HEK293T (cell line): ENCODE data around the gene SFI1.

Experiments
- CTCF ChIA-PET: fragments of 350-600 bp; formaldehyde crosslinking; extraction: SDS; loops from one replicate; lab custom pipeline; 2021; ENCODE audit warnings: antibody characterized with exemption, inconsistent platforms; lab: Yijun Ruan, JAX
- POLR2A ChIA-PET: fragments of 350-600 bp; formaldehyde crosslinking; extraction: SDS; loops from one replicate; lab custom pipeline; 2020; ENCODE audit warnings: antibody characterized with exemption, inconsistent platforms; lab: Yijun Ruan, JAX
- DNase-seq: peaks from one replicate; pipeline ENCODE4 v3.0.0; 2012; ENCODE audit warnings: mixed read lengths; ENCODE audit errors: extremely low spot score
- ARNT ChIP-seq: fragments of 450-650 bp; IDR thresholded peaks from 2 replicates; pipeline ENCODE4 v1.6.1; 2017; ENCODE audit warnings: mild to moderate bottlenecking
- BHLHE40 ChIP-seq: fragments of 450-650 bp; IDR thresholded peaks from 2 replicates; pipeline ENCODE4 v1.6.1; 2016; ENCODE audit warnings: mild to moderate bottlenecking, moderate library complexity, borderline replicate concordance
- CTBP1 ChIP-seq: fragments of 450-650 bp; IDR thresholded peaks from 2 replicates; pipeline ENCODE4 v1.6.1; 2016; ENCODE audit warnings: borderline replicate concordance
- ELF4 ChIP-seq: fragments of 450-650 bp; IDR thresholded peaks from 2 replicates; pipeline ENCODE4 v1.6.1; 2017; ENCODE audit warnings: antibody characterized with exemption
- FOXA1 ChIP-seq: fragments of 450-650 bp; IDR thresholded peaks from 2 replicates; pipeline ENCODE4 v1.6.1; 2016; ENCODE audit warnings: mild to moderate bottlenecking
- FOXK2 ChIP-seq: fragments of 450-650 bp; IDR thresholded peaks from 2 replicates; pipeline ENCODE4 v1.6.1; 2016; ENCODE audit warnings: mild to moderate bottlenecking
- FOXM1 ChIP-seq: fragments of 450-650 bp; IDR thresholded peaks from 2 replicates; pipeline ENCODE4 v1.6.1; 2017; ENCODE audit warnings: mild to moderate bottlenecking, borderline replicate concordance
- HDGF ChIP-seq: fragments of 450-650 bp; IDR thresholded peaks from 2 replicates; pipeline ENCODE4 v1.6.1; 2017; ENCODE audit warnings: antibody characterized with exemption, borderline replicate concordance
- L3MBTL2 ChIP-seq: fragments of 450-650 bp; conservative IDR thresholded peaks from 2 replicates; pipeline ENCODE4 v1.6.1; 2016; ENCODE audit warnings: mild to moderate bottlenecking
- LEF1 ChIP-seq: fragments of 450-650 bp; IDR thresholded peaks from 2 replicates; pipeline ENCODE4 v1.6.1; 2017; ENCODE audit warnings: mild to moderate bottlenecking, borderline replicate concordance
- NFRKB ChIP-seq: fragments of 450-650 bp; IDR thresholded peaks from 2 replicates; pipeline ENCODE4 v1.6.1; 2016; ENCODE audit warnings: mild to moderate bottlenecking, moderate library complexity
- PKNOX1 ChIP-seq: fragments of 450-650 bp; IDR thresholded peaks from 2 replicates; pipeline ENCODE4 v1.6.1; 2016
- SP1 ChIP-seq: fragments of 450-650 bp; IDR thresholded peaks from 2 replicates; pipeline ENCODE4 v1.6.1; 2017
- SUZ12 ChIP-seq: fragments of 450-650 bp; IDR thresholded peaks from 2 replicates; pipeline ENCODE4 v1.6.1; 2016; ENCODE audit warnings: mild to moderate bottlenecking
- TARDBP ChIP-seq: fragments of 450-650 bp; IDR thresholded peaks from 2 replicates; pipeline ENCODE4 v1.6.1; 2016
- ZNF384 ChIP-seq: fragments of 450-650 bp; IDR thresholded peaks from 2 replicates; pipeline ENCODE4 v1.6.1; 2016

SFI1 gene

GRCh38 chr22:31646186-31647019 lies 150.1 kb downstream of the SFI1 start:
- CTCF ChIA-PET = interaction anchor here (0.7 to 1.4 kb wide), 2 partner anchors 10 to 12 kb away, joined by 3 to 4 read pairs; no protein-coding TSS in a partner anchor
- peak; percentile 17 for DNase-seq
- POLR2A ChIA-PET = interaction anchor here (3.3 kb wide), 1 partner anchor 15 kb away, joined by 16 read pairs; the partner anchor contains the start of gene PISD
- no peak for TF ChIP-seq ARNT
- no peak for TF ChIP-seq FOXM1
- no peak for TF ChIP-seq FOXA1
- no peak for TF ChIP-seq NFRKB
- no peak for TF ChIP-seq BHLHE40
- TF ChIP-seq ZNF384 = no peak

DNA sequence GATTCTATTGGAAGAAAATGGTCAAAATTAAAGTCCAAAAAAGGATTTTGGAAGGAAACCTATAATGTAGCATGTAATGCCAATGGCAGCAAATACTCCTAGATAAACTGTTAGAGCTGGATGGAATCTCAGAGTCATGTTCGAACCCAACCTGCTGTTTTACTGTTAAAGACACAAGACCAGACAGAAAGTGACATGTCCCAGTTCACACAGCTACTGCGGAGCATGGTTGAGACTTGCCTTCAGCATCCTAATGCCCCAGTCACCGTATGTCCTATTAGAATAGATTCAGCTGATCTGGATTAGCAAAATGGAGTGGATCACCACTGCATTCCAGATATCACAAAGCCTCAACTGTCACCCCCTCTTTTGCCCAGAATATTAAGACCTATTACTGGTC lies 150.7 kb downstream of the SFI1 start:
- POLR2A ChIA-PET = interaction anchor here (3.3 kb wide), 1 partner anchor 15 kb away, joined by 16 read pairs; the partner anchor contains the start of gene PISD
- TF ChIP-seq ZNF384 (no peak), ARNT (no peak), SP1 (no peak), FOXA1 (no peak), FOXK2 (no peak), CTBP1 (no peak), HDGF (no peak), BHLHE40 (no peak), ELF4 (no peak), L3MBTL2 (no peak), LEF1 (no peak), FOXM1 (no peak), PKNOX1 (no peak), TARDBP (no peak), NFRKB (no peak)
- DNase-seq = no peak
- CTCF ChIA-PET = interaction anchor here (1.4 kb wide), 1 partner anchor 13 kb away, joined by 4 read pairs; no protein-coding TSS in a partner anchor

- ChIA-PET POLR2A (interaction anchor here (3.3 kb wide), 1 partner anchor 14 kb away, joined by 16 read pairs; the partner anchor contains the start of gene PISD), CTCF (interaction anchor here (1.4 kb wide), 1 partner anchor 14 kb away, joined by 4 read pairs; no protein-coding TSS in a partner anchor)
- DNase-seq = no peak
- TF ChIP-seq FOXK2 = no peak
- TF ChIP-seq PKNOX1 = no peak
- no peak for TF ChIP-seq ZNF384
- no peak for TF ChIP-seq BHLHE40
- no peak for TF ChIP-seq ELF4
- no peak for TF ChIP-seq HDGF
- TF ChIP-seq L3MBTL2 = no peak
- no peak for TF ChIP-seq FOXM1
- no peak for TF ChIP-seq FOXA1
- TF ChIP-seq NFRKB = no peak
- no peak for TF ChIP-seq SP1
- no peak for TF ChIP-seq SUZ12
- TF ChIP-seq ARNT = no peak
- no peak for TF ChIP-seq CTBP1
- no peak for TF ChIP-seq LEF1
- no peak for TF ChIP-seq TARDBP
Measured at GRCh38 chr22:31647523-31648320, 151.4 kb downstream of the SFI1 start.

DNA sequence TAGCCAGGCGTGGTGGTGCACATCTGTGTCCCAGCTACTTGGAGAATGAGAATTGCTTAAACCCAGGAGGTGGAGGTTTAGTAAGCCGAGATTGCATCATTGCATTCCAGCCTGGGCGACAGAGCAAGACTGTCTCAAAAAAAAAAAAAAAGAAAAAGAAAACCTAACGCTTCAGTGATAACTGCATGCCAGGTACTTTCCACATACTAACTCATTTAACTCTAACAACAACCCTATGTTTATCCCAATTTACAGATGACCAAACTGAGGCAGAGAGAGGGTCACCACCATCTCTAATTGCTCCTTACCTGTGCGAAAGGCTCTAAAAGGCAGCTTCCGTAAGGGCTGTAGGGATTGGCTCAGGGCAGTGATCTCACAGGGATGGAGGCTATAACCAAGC lies 154.1 kb downstream of the SFI1 start:
- ChIA-PET CTCF (no interaction called here), POLR2A (interaction anchor here (2.3 kb wide), 1 partner anchor 12 kb away, joined by 6 read pairs; the partner anchor contains the start of gene PISD)
- TF ChIP-seq NFRKB (no peak), FOXM1 (no peak), ARNT (no peak), PKNOX1 (no peak), SP1 (no peak)
- DNase-seq = no peak

DNA sequence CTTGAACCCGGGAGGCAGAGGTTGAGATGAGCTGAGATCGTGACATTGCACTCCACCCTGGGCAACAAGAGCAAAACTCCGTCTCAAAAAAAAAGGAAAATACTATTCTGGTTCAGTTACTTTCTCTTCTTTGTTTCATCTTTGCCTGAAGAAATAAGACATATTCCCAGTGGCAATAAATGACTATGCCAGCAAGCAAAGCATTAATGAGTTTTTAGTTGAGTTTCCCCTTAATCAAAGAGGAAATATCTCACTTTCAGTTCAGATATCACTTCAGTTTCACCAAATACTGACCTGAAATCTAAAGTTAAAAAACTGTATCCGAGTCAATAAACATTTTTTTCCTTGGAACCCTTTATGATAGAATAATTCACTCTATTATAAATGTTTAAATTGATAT lies 155.3 kb downstream of the SFI1 start:
- DNase-seq = no peak
- CTCF ChIA-PET = no interaction called here
- TF ChIP-seq LEF1 (no peak), SP1 (no peak), ELF4 (no peak), NFRKB (no peak), FOXM1 (no peak), ZNF384 (no peak), L3MBTL2 (no peak), FOXA1 (no peak), BHLHE40 (no peak), FOXK2 (no peak), SUZ12 (no peak), TARDBP (no peak), HDGF (no peak)
- POLR2A ChIA-PET = interaction anchor here (2.3 kb wide), 1 partner anchor 10 kb away, joined by 6 read pairs; the partner anchor contains the start of gene PISD
